Stimulated activated CD4-positive, alpha-beta T cell treated with anti-CD3 and anti-CD28 coated beads, TNF-alpha, amount 100 ng/mL, for 4 hours (primary cell): ENCODE measurements around the gene SYNCRIP.
A peak's percentile ranks its signal among the peaks of the same experiment; 100 is the strongest.
"Not testable (repeated sequence)": the region's sequence is repeated elsewhere in the genome, so short reads cannot be mapped to it uniquely, and the experiment has no call there.

Source experiments
- DNase-seq, 3 experiments: peaks; one replicate each; pipeline ENCODE4 v3.0.0-alpha.2; 2020; ENCODE audit warnings: low read depth in 3 of 3

SYNCRIP gene

DNA sequence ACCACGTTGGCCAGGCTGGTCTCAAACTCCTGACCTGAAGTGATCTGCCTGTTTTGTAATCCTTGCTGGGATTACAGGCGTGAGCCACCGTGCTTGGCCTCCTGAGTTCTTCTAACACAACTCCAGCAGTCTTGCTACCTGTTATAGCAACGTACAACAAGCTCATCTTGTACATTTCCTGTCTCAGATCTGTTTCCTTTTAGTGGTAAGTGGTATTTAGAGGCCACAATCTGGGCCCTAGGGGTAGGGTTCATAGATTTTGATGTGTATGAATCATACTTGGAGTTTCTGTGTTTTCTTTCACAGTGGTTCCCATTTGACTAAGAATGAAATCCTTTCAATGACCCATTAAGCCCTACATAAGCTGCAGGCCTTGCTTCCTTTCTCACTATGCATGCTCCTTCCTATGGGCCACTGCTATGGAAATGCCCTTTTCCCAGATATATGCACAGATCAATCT lies 27.1 kb upstream of the SYNCRIP start:
- DNase-seq = no peak

DNA sequence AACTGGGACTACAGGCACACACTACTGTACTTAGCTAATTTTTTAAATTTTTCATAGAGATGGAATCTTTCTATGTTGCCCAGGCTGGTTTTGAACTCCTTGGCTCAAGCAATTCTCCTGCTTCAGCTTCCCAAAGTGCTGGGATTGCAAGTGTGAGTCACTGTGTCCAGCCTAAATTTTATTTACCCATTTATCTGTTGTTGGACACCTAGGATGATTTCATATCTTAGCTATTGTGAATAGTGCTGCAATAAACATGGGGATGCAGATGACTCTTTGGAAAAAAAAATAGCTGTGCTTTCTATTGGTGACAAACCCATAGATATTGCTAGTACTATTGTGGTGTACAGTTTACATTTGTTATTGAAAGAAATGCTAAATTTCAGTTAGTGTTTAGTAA lies 19.6 kb upstream of the SYNCRIP start:
- DNase-seq = no peak

GRCh38 chr6:85660181-85660611 lies 17.5 kb upstream of the SYNCRIP start:
- no peak for DNase-seq

GRCh38 chr6:85650606-85651005 lies 7.9 kb upstream of the SYNCRIP start:
- no peak for DNase-seq

- no peak for DNase-seq
Observed at GRCh38 chr6:85644279-85644762, 1.6 kb upstream of the SYNCRIP start.

DNA sequence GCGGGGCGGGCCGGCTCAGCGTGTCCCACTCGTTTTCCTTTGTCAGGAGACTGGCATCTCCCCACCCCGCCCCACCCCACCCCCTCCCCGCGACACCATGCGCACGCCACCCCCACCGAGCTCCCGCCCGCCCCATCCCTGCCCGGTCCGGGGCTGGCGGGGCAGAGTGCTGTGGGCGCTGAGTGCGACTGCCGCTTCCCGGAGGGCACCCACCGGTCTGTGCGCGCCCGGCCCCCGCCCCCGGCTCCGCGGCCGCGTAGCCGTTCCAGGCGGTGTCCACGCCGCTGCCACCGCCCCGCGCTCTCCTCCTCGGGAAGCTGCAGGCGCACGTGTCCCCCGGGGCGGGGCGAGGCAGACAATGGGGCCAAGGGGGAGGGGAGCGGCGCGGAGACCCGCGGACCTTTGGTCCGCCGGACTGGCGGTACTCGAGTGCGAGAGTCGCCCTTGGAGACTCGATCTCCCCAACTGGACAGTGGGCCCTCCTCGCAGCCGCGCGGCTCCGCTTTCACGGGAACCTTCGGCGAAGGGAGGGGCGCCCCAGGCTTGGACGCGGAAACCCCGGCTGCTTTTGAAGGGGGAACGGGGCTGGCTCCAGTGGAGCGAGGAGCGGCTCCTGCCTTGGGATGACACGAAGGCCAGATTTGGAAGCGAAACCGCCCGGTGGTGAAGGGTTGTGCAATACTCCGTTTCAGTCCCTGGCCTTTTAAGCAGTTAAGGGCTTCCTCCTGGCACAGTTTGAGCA lies 1.0 kb upstream of the SYNCRIP start:
- peak; percentile 48 to 71 (median 63) for DNase-seq

DNA sequence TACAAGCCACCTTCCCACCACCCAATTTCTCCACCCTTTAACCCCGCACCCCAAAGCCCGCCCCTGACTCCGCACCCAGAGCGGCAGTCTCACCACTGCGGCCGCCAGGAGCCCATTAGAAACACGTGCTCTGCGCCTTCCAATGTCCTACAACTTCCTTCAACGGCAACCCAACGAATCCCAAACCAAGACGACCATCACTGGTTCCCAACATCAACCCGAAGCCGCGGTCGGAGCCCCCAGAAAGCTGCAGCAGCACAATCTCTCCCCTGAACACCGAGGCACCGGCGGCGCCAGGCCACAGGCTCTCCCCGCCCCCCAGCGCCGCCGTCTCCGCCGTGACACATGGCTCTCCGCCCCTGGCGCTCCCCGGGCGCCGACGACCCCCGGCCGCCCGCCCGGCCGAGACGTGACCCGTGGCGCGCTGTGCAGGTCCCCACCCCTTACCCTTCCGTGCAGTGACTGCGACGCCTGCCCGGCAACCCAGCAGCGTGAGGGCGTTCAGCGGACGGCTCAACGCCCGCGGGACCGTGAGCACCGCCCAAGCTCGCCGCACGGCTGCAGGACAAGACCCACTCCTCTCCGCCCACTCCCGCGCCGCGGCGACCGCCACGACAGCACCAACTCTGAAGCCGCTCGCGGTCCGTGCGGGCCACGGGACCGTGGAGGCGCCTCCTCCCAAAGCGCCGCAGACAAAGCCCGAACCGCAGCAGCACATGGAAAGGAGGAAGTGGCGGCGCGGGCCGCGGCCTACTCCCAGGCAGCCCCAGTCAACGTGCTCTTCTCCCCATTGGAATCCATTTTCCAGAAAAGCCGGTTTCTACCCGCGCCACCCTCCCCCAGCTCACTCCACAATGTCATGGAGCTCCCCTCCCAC lies 551 bp downstream of the SYNCRIP start:
- peak; percentile 30 to 42 (median 39) for DNase-seq

GRCh38 chr6:85641522-85641896 lies 1.2 kb downstream of the SYNCRIP start:
- DNase-seq = peak in 1 of 3 experiments; percentile 2

- DNase-seq = no peak
Observed at GRCh38 chr6:85640821-85641220, 1.9 kb downstream of the SYNCRIP start.

DNA sequence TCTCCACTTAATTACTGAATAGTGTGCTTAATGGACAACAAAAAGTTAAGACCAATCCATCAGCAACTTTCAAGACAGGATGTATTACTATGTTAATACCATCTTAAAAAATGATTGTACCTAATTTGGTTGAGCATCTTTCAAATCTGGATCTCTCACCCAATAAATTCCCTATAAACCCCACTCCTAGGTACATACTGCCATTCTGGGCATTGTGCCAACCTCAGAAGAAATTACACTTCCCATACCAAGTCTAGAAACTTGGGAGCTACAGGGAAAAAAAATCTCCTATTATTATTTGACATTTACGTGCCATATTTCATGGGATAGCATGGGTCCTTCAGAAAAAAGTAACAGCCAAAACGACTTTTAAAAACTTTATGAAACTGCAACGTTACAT lies 5.1 kb downstream of the SYNCRIP start:
- DNase-seq = no peak

DNA sequence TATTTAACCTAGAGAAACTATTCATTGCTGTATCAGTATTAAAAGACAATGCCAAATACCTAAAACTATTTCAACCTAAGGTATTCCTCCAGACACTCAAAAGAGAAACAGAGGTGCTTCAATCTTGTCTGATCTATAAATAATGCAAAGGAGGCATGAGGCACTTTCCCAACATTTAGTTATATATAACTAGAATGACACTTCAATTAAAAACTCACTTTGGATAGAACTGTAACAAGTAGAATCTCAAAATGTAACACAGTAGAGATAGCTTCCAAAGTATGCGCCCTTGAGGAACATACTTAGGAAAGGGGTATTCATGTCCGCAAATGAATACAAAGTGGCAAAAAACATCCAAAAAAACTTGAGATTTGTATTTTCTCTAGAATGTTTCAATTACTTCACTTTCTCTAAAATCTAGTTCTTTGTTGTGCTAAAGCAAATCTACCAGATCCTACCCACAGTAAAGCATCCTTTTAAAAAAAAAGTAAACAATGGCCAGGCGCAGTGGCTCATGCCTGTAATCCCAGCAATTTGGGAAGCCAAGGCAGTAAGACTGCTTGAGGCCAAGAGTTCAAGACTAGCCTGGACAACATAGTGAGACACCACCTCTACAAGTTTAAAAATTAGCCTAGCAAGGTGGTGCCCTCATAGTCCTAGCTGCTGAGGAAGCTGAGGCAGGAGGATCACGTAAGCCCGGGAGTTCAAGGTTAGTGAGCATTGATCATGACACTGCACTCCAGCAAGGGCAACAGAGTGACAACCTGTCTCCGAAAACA lies 10.3 kb downstream of the SYNCRIP start:
- no peak for DNase-seq

GRCh38 chr6:85631117-85631516 lies 11.6 kb downstream of the SYNCRIP start:
- not testable (repeated sequence) for DNase-seq

GRCh38 chr6:85628353-85628752 lies 14.3 kb downstream of the SYNCRIP start:
- no peak for DNase-seq

- DNase-seq = no peak
Observed at GRCh38 chr6:85620308-85620707, 22.4 kb downstream of the SYNCRIP start.

GRCh38 chr6:85614780-85615179 lies 27.9 kb downstream of the SYNCRIP start:
- DNase-seq = no peak

DNA sequence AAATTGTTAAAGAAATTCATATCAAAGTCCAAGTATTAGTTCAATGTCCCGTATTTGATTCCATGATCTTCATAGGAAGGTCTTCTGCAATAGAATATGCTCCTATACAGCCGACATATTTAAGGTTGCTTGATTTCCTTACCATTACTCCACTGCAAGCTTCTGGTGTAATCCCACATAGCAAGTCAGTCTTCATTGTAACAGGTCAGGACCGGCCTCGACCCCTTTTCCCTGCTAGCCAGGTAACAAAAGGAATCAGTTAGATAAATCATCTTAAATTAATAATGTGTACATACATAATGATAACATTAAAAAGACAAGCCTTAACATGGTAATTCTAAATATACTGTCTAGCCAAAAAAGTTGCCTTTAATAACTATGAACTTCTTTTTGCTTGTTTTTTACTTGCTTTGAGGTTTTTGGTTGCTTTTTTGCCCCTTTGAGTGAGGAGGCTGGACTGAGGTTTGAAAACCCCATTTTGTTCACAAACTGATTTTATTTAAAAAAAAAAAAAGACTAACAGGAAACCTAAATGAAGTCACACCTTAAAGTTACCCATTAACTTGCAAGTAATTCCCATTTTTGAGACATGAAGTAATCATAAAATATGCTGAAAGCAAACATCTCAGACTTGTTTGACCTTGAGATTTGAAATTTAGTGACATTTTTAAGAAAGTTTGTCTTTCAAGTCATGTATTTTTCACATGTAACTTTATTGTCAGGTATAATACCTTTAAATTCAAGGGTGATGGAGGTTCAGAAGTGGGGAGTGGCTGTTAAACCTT lies 29.8 kb downstream of the SYNCRIP start:
- DNase-seq = no peak

GRCh38 chr6:85610182-85610895 lies 32.3 kb downstream of the SYNCRIP start:
- no peak for DNase-seq

GRCh38 chr6:85602100-85602499 lies 40.6 kb downstream of the SYNCRIP start:
- DNase-seq = no peak

- no peak for DNase-seq
Observed at GRCh38 chr6:85600713-85601313, 41.9 kb downstream of the SYNCRIP start.
